ENCODE data around the gene CALHM2.

Gene CALHM2

DNA sequence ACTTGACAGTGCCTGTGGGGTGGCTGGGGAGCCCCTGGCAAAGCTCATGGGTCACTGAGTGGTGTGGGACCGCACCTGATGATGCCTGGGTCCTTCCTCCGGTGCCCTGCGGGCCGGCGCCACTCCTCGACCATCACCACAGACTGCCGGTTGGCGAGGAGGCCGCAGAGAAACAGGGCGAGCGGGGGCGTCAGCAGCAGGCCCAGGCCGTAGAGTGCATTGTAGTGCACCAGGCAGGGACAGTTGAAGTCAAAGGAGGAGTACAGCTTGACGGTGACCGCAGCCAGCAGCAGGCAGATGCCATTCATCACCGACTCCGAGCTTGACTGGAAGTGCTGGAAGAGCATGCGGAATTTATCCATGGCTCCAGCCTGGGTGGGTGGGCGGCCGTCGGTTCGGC is 26.5 kb upstream of the CALHM2 start:
- DNase-seq, result peak in 2 of 10 donors; percentile 32 to 67
- intact Hi-C loops (cut with DNase I), result no loop called here

GRCh38 chr10:103476046-103476768 is 24.0 kb upstream of the CALHM2 start:
- intact Hi-C loops (cut with DNase I), result no loop called here

GRCh38 chr10:103475437-103475836 is 23.3 kb upstream of the CALHM2 start:
- intact Hi-C loops (cut with DNase I), result no loop called here

More at GRCh38 chr10:103476046-103476768, 24.0 kb upstream of the CALHM2 start:
- DNase-seq, result peak in 2 of 10 donors; percentile 60 to 64

DNA sequence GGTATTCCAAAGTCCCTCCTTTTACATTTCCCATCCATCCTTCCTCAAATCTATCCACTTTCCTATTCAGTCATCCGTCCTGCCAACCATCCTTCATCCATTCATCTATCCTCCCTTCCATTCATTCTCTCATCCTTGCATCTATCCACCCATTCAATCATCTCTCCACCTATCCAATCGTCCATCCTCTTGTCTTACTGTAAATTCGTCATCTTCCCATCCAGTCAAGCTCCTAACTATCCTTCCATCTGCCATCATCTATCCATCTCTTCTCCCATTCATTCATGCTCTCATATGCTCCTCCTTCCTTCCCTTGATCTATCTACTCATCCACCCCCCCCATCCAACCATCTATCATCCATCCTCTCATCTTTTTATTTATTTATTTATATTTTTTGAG is 21.9 kb upstream of the CALHM2 start:
- intact Hi-C loops (cut with DNase I), result no loop called here
- no peak for DNase-seq

More at GRCh38 chr10:103475437-103475836, 23.3 kb upstream of the CALHM2 start:
- peak in 2 of 10 donors; percentile 39 to 51 for DNase-seq

DNA sequence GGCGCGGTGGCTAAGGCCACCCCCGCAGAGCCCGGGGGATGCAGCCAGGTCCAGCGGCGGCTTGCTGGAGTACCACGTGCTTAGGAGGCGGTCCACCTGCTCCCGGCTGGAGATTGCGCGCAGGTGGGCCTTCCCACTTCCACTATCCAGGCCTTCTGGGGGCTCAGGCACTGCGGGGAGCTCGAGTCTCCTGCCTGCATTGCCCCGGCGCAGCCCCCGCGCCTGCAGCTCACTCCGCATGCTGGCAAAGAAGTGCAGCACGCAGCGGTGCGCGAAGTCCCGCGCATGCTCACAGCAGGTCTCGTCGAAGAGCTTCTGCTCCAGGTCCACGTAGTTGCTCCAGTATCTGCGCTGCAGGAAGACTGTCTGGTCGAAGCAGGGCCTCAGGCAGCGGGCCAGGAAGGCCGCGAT is 21.1 kb upstream of the CALHM2 start:
- peak in 2 of 10 donors; percentile 74 to 78 for DNase-seq
- intact Hi-C loops (cut with DNase I), result no loop called here

- peak in 2 of 10 donors; percentile 35 to 69 for DNase-seq
- intact Hi-C loops (cut with DNase I), result no loop called here
Observed at GRCh38 chr10:103472005-103472404, 19.8 kb upstream of the CALHM2 start.

DNA sequence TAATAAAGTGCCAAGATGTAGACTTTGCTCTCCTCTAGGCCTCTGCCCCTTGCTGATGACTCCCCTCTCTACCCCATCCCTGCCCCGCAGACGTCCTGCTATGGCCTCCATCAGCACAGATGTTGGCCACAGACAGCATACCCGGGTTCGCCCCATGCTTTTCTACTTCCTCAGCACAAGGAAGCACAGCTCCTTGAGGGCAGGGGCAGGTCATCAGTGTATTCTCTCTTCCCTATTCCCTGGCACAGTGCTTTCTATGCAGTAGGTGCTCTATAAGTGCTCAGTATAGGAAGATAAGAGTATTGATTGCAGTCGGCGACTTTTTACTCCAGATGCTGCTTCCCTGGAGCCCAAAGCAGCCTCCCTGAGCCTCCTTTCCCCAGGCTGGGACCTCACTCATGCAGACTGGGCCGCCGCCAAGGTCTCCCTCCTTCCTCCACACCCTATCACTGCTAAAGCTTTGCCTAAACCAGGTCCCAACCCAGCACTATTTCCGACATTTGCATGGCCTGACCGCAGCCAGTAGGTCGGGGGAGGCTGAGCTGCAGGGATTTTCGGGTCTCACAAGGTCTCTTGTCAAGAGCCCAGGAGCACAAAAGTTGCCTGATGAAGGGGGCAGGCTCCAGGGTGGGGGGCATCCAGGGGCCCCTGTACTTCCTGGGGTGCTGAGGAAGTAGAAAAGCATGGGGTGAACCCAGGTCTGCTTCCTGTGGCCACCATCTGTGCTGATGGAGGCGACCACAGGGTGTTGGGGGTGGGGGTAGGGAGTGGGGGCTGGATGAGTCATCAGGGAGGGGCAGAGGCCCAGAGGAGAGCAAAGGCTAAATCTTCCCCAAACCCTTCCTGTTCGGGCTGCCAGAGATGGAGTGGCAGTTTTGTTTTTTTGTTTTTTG is 18.8 kb upstream of the CALHM2 start:
- intact Hi-C loops (cut with DNase I), result no loop called here
- DNase-seq, result peak in 3 of 10 donors; percentile 54 to 70 (median 54)

- DNase-seq, result peak in 1 of 10 donors; percentile 4
- intact Hi-C loops (cut with DNase I), result no loop called here
Observed at GRCh38 chr10:103469201-103469600, 17.0 kb upstream of the CALHM2 start.

- intact Hi-C loops (cut with DNase I), result no loop called here
- DNase-seq, result no peak
Observed at GRCh38 chr10:103467406-103467805, 15.2 kb upstream of the CALHM2 start.

DNA sequence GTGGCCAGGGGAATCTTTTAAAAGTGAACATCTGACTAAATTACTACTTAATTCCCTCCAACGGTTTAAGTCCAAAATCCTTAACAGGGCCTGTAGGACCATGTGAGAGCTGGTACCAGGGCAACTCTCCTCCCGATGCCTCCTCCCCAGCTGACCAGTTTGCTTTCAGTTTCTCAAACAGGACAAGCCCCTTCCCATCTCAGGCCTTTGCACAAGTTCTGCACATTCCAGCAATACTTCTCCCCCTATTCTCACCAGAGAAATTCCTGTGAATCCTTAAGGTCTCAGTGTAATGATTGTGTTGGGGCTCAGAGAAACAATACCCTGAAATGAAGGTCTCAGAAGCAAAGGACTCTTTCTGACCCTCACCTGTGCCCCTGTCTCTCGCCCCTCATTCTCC is 14.6 kb upstream of the CALHM2 start:
- intact Hi-C loops (cut with DNase I), result no loop called here
- DNase-seq, result peak in 1 of 10 donors; percentile 25

GRCh38 chr10:103465411-103466179 is 13.4 kb upstream of the CALHM2 start:
- intact Hi-C loops (cut with DNase I), result no loop called here
- peak in 1 of 10 donors; percentile 42 for DNase-seq

GRCh38 chr10:103463499-103463898 is 11.3 kb upstream of the CALHM2 start:
- intact Hi-C loops (cut with DNase I), result no loop called here
- peak in 2 of 10 donors; percentile 4 to 14 for DNase-seq

DNA sequence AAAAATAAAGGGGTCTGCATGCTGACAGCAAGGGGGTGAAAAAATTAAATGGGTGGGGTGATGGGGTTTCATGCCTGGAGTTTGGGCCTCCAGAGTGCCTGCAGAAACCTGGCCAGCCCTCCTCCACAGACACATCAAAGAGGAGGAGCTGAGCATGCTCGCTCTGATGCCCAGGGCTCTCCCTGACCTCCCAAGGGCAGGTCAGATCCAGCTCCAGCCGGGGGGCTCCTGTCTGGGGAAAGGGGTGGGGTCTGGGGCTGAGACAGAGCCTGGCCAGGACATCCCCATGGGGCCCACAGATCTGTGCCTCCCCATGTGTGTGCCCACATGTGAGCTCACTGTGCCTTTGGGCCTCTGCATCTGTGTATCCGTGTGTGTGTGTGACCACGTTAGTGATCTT is 7.4 kb upstream of the CALHM2 start:
- intact Hi-C loops (cut with DNase I), result no loop called here
- DNase-seq, result no peak

- intact Hi-C loops (cut with DNase I), result no loop called here
- peak in 8 of 10 donors; percentile 42 to 93 (median 64) for DNase-seq
Observed at GRCh38 chr10:103458720-103459119, 6.5 kb upstream of the CALHM2 start, which contains the start of gene CALHM1. Gene CALHM1, minus strand, starts transcription at chr10:103458900. Its CDS starts 149 bp downstream, at chr10:103458751.

DNA sequence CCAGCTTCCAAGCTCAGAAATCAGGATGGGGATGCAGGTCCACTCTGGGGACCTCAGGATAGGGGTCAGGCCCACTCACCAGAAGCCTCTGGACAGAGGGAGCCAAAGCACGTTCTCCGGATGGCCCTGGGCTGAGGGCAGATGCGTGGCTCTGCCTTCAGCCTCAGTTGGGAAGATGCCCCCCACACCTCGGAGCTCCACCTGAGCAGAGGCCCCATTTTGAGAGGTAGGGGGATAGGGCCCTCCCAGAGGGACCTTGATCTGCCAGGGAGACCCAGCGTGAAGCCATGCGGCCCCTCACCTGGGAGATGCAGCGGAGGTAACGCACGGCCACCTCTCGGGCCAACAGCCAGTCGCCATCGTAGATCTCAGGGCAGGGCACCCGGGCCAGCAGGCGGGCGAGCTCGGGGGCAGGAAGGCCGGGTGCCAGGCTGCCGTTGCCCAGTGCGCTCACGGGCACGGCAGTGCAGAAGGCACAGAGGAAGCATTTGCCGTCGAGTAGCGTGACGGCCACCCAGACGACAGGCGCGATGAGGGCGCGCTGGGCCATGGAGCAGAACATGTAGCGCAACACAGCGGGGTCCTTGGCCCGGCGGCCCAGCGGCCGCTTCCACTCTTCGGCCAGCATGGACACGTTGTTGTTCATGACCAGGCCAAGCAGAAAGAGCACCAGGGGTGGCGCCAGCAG is 5.9 kb upstream of the CALHM2 start:
- DNase-seq, result no peak
- intact Hi-C loops (cut with DNase I), result no loop called here

DNA sequence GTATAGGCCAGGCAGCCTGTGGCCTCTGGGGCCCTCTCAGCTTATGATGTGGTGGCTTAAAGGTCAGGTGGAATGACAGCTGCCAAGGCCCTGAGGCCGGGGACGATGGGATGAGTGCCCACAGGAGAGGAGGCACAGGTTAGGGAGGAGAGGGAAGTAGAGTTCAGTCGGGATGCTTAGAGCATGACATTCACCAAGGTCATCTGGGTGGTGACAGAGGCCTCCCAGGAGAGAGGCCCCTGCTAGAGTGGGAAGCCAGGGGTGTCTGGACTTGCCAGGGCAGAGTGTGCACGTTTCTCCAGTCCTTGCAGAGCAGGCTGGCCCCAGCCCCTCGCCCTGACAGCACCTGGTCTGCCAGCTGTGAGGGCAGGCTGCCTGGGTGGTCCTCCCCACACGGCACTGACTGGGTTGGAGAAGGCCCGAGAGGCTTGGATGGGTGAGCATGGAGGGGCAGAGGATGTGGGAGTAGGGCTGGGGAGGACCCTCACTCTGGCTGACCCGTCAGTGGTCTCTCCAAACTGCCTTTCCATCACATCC is 5.1 kb upstream of the CALHM2 start:
- no peak for DNase-seq
- intact Hi-C loops (cut with DNase I), result no loop called here

DNA sequence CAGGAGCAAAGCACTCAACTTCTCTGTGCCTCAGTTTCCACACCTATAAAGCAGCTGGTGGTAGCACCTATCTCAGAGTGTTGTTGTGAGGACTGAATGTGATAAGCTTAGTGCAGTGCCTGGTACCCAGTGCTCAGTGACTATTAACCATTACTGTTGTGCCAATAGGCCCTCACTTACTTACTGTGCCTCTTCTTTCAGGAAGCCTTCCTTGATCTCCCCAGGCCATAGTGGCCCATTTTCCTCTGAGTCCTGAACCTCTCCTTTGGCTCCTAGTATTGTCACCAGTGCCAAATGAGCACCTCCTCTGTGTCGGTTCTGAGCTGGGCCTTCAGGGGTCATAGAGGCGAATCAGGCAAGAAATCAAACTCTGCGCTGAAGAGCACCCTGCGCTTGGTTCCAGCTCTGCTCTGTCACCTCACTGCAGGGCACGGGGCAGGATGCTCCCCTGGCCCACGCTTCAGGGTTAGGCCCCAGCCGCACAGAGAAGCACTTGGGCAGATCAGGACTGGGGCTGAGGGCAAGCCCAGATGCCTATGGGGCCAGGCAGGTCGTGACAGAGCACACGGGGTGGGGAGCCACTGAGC is 4.0 kb upstream of the CALHM2 start:
- intact Hi-C loops (cut with DNase I), result no loop called here

GRCh38 chr10:103455235-103455634 is 3.1 kb upstream of the CALHM2 start:
- intact Hi-C loops (cut with DNase I), result no loop called here
- no peak for DNase-seq

More for the DNA sequence above, 4.0 kb upstream of the CALHM2 start:
- DNase-seq, result no peak

GRCh38 chr10:103454026-103454425 is 1.9 kb upstream of the CALHM2 start:
- DNase-seq, result peak in 1 of 10 donors; percentile 70
- intact Hi-C loops (cut with DNase I), result no loop called here

Measured in posterior cingulate gyrus (tissue), 11 donors.